Effector CD8-positive, alpha-beta T cell (primary cell): ENCODE measurements around the gene PAQR7.

Experiments used
- DNase-seq: peaks from one replicate; lab custom pipeline; 2025; lab: John Stamatoyannopoulos, UW

Gene PAQR7

GRCh38 chr1:25873120-25873519 lies 2.4 kb downstream of the PAQR7 start:
- no peak for DNase-seq

- no peak for DNase-seq
These were observed 2.8 kb downstream of the PAQR7 start for GRCh38 chr1:25872713-25873112.

- no peak for DNase-seq
These were observed 3.6 kb downstream of the PAQR7 start for GRCh38 chr1:25871704-25872494.

- no peak for DNase-seq
These were observed 4.3 kb downstream of the PAQR7 start for GRCh38 chr1:25871086-25871703.

- DNase-seq = no peak
These were observed 4.9 kb downstream of the PAQR7 start for GRCh38 chr1:25870614-25871013.

GRCh38 chr1:25869909-25870606 lies 5.5 kb downstream of the PAQR7 start:
- DNase-seq = no peak

- no peak for DNase-seq
These were observed 8.1 kb downstream of the PAQR7 start for GRCh38 chr1:25867210-25867991.

GRCh38 chr1:25866288-25866687 lies 9.2 kb downstream of the PAQR7 start:
- DNase-seq = no peak

- DNase-seq = no peak
These were observed 11.1 kb downstream of the PAQR7 start for GRCh38 chr1:25864434-25864833.

GRCh38 chr1:25863486-25864262 lies 11.8 kb downstream of the PAQR7 start:
- no peak for DNase-seq

GRCh38 chr1:25862785-25863485 lies 12.6 kb downstream of the PAQR7 start:
- no peak for DNase-seq

- DNase-seq = no peak
These were observed 13.9 kb downstream of the PAQR7 start for GRCh38 chr1:25861316-25862286.

- peak; percentile 87 for DNase-seq
These were observed 16.4 kb downstream of the PAQR7 start, which contains the start of gene AUNIP for GRCh38 chr1:25858906-25859789. Gene AUNIP, minus strand, starts transcription at chr1:25859457. Its CDS starts 100 bp downstream, at chr1:25859357.

- no peak for DNase-seq
These were observed 17.0 kb downstream of the PAQR7 start for GRCh38 chr1:25858494-25858893.

- DNase-seq = no peak
These were observed 18.7 kb downstream of the PAQR7 start for GRCh38 chr1:25856856-25857255.

GRCh38 chr1:25854554-25854953 lies 21.0 kb downstream of the PAQR7 start:
- no peak for DNase-seq

GRCh38 chr1:25848531-25848930 lies 27.0 kb downstream of the PAQR7 start:
- no peak for DNase-seq

- no peak for DNase-seq
These were observed 27.6 kb downstream of the PAQR7 start for GRCh38 chr1:25847929-25848328.
